ENCODE data around the gene WNT6.

The WNT6 gene

DNA sequence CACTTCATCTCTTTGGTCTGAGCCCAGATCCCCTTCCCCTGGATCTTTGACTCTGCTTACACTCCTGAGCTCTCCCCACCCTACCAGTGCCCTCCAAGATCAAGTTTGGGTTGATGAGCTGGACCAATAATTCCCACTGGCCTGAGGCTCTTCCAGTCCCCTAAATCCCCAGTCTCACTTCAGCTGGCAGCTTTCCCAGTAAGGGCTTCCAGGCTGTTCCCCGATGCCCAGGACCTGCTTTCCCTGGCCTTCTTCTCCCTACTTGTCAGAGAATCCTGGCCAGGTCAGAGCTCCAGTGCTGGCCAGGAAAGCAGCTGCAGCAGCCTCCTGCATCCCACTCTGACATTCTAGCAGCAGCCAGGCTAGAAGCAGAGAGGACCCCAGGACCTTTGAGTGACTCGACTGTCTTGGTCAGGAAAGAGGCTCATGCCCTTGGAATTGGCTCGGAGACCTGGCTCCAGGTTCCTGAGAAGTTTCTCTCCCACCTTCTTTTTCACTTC, 3.5 kb downstream of the WNT6 start:
- Histone ChIP-seq H3K9me2 (replicated peaks; ENCODE audit: insufficient read depth, low read length) (no peaks in the 10 kb centered on the region), H3F3A (ENCODE audit: insufficient read depth, low read length) (no peaks in the 10 kb centered on the region), H3K36me3 (replicated peaks; ENCODE audit: insufficient read depth, low read length) (no peaks in the 10 kb centered on the region), H4K20me1 (ENCODE audit: insufficient read depth, low read length) (no peaks in the 10 kb centered on the region), H3K9ac (ENCODE audit: low read length) (no peak overlapping the region), H3K9me3 (replicated peaks; ENCODE audit: insufficient read depth, low read length) (no peaks in the 10 kb centered on the region), H3K4me3 (ENCODE audit: low read length) (no peak overlapping the region), H3K27me3 (replicated peaks; ENCODE audit: insufficient read depth, low read length) (peaks cover 35% of the 10 kb centered on the region), H3K4me1 (ENCODE audit: low read length) (0 out of 2 replicates have a peak, but pooled peaks cover 4% of the 10 kb centered on the region), H3K4me2 (ENCODE audit: low read depth, low read length) (no peak overlapping the region), H3K79me2 (ENCODE audit: low read length) (no peaks in the 10 kb centered on the region), H2AFZ (ENCODE audit: low read length) (no peak overlapping the region), H3K27ac (ENCODE audit: low read length) (no peak overlapping the region)
- no peak for DNase-seq
- TF ChIP-seq, protein P1, sequence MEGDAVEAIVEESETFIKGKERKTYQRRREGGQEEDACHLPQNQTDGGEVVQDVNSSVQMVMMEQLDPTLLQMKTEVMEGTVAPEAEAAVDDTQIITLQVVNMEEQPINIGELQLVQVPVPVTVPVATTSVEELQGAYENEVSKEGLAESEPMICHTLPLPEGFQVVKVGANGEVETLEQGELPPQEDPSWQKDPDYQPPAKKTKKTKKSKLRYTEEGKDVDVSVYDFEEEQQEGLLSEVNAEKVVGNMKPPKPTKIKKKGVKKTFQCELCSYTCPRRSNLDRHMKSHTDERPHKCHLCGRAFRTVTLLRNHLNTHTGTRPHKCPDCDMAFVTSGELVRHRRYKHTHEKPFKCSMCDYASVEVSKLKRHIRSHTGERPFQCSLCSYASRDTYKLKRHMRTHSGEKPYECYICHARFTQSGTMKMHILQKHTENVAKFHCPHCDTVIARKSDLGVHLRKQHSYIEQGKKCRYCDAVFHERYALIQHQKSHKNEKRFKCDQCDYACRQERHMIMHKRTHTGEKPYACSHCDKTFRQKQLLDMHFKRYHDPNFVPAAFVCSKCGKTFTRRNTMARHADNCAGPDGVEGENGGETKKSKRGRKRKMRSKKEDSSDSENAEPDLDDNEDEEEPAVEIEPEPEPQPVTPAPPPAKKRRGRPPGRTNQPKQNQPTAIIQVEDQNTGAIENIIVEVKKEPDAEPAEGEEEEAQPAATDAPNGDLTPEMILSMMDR (IDR thresholded peaks at IDR 0.05; ENCODE audit: low read length), result no peak
- TF ChIP-seq EZH2phosphoT487 (IDR thresholded peaks at IDR 0.05; ENCODE audit: low read length) (no peak), EZH2 (optimal IDR thresholded peaks at IDR 0.05; ENCODE audit: low read depth, low read length) (no peak)

DNA sequence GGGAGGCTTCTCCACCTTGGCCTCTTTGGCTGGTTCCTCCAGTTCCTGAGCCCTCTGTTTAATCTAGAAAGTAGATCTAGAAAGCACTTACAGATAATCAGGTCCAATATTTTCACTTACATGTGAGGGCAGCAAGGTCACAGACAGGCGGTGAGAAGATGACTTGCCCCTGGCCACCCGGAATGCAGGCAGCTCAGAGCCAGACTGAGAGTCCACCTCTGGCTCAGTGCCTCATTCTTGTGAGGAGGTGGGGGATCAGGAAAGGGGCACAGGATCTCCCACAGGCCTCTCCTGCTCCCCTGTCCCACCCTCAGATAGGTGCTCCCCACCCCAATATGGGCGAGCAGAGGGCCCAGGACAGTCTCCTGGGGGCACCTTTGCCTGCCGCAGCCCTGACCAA, 5.8 kb downstream of the WNT6 start:
- H3K36me3 ChIP-seq (replicated peaks; ENCODE audit: insufficient read depth, low read length), result no peaks in the 10 kb centered on the region
- no peak overlapping the region for H3K9ac ChIP-seq (ENCODE audit: low read length)
- H3F3A ChIP-seq (ENCODE audit: insufficient read depth, low read length), result no peaks in the 10 kb centered on the region
- no peak overlapping the region for H2AFZ ChIP-seq (ENCODE audit: low read length)
- no peak for DNase-seq
- no peaks in the 10 kb centered on the region for H3K79me2 ChIP-seq (ENCODE audit: low read length)
- H3K4me1 ChIP-seq (ENCODE audit: low read length), result no peaks in the 10 kb centered on the region
- no peak overlapping the region for H3K4me3 ChIP-seq (ENCODE audit: low read length)
- H3K27me3 ChIP-seq (replicated peaks; ENCODE audit: insufficient read depth, low read length), result peaks cover 16% of the 10 kb centered on the region
- no peaks in the 10 kb centered on the region for H4K20me1 ChIP-seq (ENCODE audit: insufficient read depth, low read length)
- H3K4me2 ChIP-seq (ENCODE audit: low read depth, low read length), result no peak overlapping the region
- no peak for TF ChIP-seq EZH2 (optimal IDR thresholded peaks at IDR 0.05; ENCODE audit: low read depth, low read length)
- TF ChIP-seq, protein P1 (IDR thresholded peaks at IDR 0.05; ENCODE audit: low read length), result no peak
- no peaks in the 10 kb centered on the region for H3K9me3 ChIP-seq (replicated peaks; ENCODE audit: insufficient read depth, low read length)
- no peaks in the 10 kb centered on the region for H3K9me2 ChIP-seq (replicated peaks; ENCODE audit: insufficient read depth, low read length)
- no peak overlapping the region for H3K27ac ChIP-seq (ENCODE audit: low read length)

DNA sequence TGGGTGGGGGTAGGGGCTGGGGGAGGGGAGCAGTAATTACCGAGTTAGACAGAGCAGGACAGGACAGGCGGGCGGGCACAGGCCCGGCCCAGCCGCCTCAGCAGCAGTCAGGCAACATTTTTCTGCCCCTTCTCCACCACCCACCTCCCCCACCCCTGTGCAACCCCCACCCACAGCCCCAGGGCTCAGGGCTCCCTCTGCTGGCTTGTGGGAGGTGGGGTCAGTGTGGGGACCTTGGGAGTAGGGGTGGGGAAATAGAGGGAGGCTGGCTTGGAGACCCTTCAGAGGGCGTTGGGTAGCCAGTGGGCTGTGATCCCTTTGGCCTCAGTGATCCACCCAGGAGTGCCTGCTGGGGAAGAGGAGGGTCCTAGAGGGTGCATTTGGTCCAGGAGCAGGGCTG, 6.4 kb downstream of the WNT6 start:
- H3F3A ChIP-seq (ENCODE audit: insufficient read depth, low read length), result no peaks in the 10 kb centered on the region

More for the DNA sequence above, 6.4 kb downstream of the WNT6 start:
- peaks cover 11% of the 10 kb centered on the region for H3K27me3 ChIP-seq (replicated peaks; ENCODE audit: insufficient read depth, low read length)
- no peaks in the 10 kb centered on the region for H4K20me1 ChIP-seq (ENCODE audit: insufficient read depth, low read length)
- TF ChIP-seq, protein P1 (IDR thresholded peaks at IDR 0.05; ENCODE audit: low read length), result no peak
- TF ChIP-seq EZH2 (optimal IDR thresholded peaks at IDR 0.05; ENCODE audit: low read depth, low read length) (no peak), EZH2phosphoT487 (IDR thresholded peaks at IDR 0.05; ENCODE audit: low read length) (no peak)
- no peaks in the 10 kb centered on the region for H3K4me1 ChIP-seq (ENCODE audit: low read length)
- H3K27ac ChIP-seq (ENCODE audit: low read length), result no peak overlapping the region
- no peaks in the 10 kb centered on the region for H3K9me3 ChIP-seq (replicated peaks; ENCODE audit: insufficient read depth, low read length)
- H3K4me3 ChIP-seq (ENCODE audit: low read length), result no peak overlapping the region
- H3K9me2 ChIP-seq (replicated peaks; ENCODE audit: insufficient read depth, low read length), result no peaks in the 10 kb centered on the region
- no peak for DNase-seq
- no peak overlapping the region for H3K4me2 ChIP-seq (ENCODE audit: low read depth, low read length)
- H2AFZ ChIP-seq (ENCODE audit: low read length), result no peak overlapping the region
- H3K36me3 ChIP-seq (replicated peaks; ENCODE audit: insufficient read depth, low read length), result no peaks in the 10 kb centered on the region
- no peaks in the 10 kb centered on the region for H3K79me2 ChIP-seq (ENCODE audit: low read length)
- H3K9ac ChIP-seq (ENCODE audit: low read length), result no peak overlapping the region
